HG03521 (cell line): ENCODE results near the gene ZNF322.

Source experiments
- ATAC-seq: cut with Tn5 transposase; IDR thresholded peaks from one replicate; pipeline ENCODE4 v1.9.1; 2021; ENCODE audit warnings: mild to moderate bottlenecking, moderate library complexity; ENCODE audit not compliant: unreplicated experiment

ZNF322 gene

DNA sequence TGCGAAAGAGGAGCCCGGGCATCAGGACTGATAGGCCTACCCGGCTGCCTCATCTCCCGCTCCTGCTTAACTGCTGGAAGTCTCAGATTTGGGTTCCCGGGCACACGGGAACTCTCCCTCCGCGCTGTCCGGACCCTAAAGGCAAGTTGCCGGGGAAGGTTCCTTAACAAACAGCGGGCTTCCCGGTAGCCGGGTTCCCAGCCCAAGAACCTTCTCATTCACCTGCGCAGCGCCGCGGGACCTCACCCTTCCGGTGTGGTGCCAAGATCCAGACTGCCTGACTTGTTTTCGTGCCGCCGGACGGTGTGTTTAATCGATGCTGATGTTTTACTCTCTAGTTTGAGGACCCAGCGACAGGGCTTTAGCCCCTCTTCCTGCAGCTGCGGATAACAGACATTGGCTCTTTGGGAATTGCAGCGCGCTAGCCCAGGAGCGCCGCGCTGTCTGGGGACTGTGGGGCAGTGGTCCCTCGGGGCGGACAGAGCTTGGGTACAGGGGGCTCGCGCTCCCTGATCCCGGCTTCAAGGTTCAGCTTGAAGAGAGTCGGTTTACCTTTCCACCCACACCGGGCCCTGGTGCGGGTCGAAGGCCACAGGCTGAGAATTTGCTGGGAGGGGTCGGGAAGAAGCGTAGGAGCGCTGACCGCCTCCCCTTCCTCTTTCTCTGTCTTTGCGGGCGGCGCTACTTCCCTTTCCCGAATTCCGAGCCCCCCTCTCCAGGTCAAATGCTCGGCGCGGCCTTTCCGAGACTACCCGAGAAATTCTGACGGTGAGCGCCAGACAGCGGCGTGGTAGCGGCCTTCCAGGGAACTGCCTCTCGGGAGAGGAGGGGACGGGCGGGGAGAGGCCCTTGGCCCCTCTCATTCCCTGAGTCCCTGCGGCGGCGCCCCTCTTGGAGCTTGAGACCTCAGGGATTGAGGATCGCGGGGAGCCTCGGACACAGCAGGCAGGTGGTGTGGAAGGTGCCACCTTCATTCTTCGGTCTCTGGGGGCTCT is 45.6 kb downstream of the ZNF322 start:
- ATAC-seq: no peak

DNA sequence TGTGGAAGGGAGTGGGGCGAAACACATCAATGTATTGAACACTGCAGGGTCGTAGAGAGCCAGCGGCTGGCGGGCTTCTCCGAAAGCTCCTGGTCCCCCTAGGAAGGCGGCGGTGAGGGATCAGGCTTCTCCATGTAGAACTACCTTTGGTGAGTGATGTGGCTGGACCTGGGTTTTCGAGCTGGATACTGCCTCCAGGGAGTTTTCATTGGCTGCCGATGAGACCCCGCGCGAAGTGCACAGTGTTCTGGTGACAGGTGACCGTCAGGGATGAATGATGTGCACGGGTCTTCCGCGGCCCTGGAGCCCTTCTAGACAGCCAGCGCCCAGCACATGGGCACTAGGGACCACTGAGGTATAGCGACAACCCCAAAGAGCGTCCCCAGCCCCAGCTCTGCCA is 46.3 kb downstream of the ZNF322 start:
- no peak for ATAC-seq

DNA sequence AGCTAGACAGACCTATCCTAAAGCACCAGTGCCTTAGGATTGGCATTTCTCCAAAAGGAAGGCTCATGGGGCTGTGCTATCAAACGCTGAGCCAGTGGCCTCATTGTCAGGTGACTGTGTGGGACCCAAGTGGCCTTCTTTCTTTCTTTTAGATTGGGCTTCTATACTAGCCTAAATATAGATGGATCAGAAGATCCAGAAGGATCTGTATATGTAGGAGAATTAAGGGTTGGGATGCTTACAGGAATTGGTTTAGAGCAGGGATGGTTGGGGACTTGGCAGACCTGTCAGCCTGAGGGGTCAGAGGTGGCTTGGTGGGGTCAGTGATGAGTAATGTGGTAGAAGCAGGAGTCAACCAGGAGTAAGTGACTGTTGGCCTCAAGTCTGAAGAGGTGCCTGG is 47.9 kb downstream of the ZNF322 start:
- no peak for ATAC-seq

DNA sequence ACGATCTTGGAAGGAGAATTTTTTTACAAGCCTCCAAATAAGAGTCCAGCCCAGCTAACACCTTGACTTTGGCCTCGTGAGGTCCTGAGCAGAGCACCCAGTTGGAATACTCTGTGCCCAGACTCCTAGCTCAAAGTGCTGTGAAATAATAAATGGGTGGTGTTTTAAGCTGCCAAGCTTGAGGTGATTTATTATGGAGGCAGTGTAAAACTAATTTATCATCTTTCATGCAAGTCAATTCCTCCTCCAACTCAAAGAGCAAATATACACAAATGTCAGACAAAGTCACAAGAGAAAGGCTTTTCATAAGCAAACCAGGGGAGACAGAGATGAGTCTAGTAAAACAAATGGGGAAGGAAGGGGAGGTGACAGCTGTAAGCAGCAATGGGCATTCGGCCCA is 50.1 kb downstream of the ZNF322 start:
- no peak for ATAC-seq

DNA sequence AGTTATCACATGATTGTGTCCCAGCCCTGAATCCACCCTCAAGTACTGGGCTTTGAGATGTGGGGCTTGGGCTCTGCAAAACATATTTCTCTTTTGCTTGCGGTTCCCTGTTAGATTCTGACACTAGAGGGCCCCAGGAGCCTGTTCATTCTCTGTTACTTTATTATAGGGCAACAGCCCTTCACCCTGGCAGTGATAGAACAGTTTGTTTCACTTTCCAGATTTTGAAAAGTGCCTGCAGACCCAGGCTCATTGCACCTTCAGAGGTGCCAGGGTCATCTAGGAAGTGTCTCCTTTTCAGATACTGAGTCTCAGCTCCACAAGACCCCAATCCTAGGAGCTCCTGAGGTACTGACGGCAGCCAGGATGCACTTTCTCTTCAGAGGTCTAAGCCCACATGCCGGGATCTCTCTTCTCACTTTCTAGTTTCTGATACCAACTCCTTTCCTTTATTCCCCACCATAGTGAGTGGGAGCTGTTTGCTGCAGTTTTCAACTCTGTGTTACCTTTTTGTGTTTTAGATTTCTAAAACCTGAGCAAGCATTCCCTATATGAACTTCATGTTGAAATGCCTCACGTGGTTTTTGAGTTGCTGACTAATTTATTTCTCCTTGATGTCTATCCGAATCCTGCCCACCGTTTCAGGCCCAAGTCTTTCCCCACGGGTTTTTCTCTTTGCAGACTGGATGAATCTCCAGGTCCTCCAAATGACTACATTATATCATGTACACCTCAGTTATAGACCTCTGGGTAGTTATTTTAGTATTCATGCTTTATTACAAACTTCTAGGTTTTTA is 51.9 kb downstream of the ZNF322 start:
- ATAC-seq: no peak

DNA sequence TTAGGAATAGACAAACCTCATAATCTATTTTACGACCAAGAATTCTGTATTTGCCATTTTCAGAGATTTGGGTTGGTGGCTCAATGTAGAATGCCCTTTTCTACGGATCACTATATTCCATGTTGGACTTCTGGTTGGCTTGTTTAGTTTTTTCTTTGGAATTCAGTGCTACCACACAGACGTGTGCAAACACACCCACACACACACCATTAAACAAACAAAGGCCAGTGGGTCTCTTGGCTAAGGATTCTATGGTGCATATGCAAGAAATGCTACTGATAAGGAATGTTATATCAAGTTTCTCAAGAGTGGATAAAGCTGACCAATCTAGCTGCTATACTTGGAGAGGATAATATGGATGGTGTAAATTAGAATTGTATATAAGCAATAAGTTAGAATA is 54.7 kb downstream of the ZNF322 start:
- no peak for ATAC-seq

DNA sequence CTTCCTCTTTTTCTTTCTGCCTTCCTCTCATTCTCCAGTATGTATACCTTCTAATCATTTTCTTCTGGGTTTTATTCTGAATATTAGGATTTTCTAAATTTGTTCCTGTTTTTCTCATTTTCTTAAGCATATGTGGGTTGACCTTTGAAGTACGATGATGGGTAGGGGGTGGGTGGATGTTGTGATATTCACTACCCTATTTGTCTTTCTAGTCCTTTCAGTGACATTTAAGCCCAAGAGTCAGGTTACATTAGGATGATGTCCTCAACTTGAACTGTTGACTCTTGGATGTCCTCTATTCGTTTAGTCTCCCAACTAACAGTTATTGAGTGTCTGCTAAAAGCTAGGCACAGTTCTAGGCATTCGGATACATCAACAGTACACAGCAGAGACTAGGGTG is 55.5 kb downstream of the ZNF322 start:
- no peak for ATAC-seq

DNA sequence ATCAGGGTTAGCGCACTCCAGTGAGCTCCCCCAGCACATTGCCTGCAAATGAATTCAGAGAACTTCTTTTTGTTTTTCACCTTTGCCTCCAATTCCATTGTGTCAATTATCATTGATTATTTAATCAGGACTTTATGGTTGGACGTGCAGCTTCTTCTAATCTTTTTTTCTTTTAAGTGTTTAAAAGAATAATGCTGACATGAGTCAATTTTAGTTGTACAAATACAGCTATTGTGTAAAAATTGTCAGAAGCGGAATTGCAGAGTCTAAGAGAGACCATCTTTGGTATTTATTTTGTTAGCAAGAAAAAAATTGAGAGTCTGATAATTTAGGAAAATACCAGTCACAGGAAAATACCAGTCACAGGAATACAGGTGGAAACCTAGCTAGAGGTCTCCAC is 57.3 kb downstream of the ZNF322 start:
- ATAC-seq: no peak

DNA sequence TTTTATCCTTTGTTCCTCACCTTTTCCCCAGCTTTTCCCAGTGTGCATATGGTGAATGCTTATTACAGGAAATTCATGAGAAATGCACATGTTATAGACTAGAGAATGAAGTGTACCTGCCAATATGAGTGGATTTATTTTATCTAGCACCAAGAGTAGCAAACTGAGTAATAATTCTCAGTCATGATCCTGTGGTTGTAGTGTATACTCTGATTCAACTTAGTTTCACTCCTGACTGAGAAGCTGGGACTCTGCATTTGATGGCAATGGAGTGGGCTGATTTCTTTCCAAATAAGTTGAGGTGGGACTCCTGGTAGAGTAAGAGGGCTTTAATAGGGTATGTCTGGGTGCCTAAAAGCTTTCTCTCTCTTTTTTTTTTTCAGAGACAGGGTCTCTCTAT is 58.8 kb downstream of the ZNF322 start:
- ATAC-seq: no peak

DNA sequence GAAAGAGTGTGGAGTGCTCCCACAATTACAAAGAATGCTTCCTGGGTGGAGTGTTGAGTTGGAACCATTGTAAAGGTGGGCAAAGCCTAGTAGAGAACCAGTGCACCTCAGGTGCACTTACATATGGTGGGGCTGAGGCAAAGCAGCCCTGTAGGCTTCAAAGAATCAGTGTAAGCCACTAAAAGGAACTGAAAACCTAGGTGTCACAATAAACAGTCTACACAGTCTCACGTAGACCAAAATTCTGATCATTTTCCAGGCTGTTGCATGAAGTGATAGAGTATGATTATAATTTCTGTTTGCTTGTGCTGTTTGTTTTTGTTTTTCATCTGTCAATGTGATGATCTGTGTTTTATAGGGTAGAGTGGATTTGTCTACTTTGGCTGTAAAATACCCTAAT is 60.0 kb downstream of the ZNF322 start:
- ATAC-seq: no peak

DNA sequence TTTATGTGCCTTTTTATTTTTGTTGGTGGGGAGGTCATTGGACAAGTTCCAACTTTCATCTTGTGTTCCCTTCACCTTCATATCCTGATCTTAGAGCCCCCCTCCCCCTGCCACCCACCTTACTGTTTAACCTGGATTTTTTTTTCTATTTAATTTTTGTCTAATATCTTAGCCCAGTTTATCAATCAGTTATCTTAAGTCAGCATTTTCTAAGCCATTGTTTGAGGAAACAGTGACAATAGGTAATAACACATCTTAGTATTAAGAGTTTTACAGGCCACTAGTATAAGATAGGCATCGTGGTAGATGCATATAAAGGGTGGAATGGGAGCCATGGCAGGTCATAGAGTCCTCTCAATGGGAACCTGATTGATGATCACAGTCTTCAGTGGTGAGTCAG is 60.4 kb downstream of the ZNF322 start:
- no peak for ATAC-seq

DNA sequence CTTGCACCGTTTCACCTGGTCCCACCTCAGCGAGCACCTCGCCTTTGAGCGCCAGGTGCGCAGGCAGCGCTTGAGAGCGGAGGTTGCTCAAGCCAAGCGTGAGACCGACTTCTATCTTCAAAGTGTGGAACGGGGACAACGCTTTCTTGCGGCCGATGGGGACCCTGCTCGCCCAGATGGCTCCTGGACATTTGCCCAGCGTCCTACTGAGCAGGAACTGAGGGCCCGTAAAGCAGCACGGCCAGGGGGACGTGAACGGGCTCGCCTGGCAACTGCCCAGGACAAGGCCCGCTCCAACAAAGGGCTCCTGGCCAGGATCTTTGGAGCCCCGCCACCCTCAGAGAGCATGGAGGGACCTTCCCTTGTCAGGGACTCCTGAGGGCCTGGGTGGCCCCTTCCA is 61.3 kb downstream of the ZNF322 start:
- no peak for ATAC-seq

DNA sequence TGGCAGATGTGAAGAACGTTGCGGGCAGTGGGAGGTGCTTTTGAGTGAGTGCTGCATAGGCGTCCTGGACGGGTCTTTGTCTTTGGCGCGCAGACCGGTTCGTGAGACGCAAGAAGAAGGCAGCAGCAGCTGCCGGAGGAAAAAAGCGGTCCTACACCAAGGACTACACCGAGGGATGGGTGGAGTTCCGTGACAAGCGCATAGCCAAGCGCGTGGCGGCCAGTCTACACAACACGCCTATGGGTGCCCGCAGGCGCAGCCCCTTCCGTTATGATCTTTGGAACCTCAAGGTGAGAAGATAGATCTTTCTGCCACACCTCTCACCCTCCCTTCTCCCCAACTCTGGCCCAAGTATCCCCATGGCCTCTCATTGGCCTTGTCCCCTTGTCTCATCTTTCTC is 61.7 kb downstream of the ZNF322 start:
- no peak for ATAC-seq

DNA sequence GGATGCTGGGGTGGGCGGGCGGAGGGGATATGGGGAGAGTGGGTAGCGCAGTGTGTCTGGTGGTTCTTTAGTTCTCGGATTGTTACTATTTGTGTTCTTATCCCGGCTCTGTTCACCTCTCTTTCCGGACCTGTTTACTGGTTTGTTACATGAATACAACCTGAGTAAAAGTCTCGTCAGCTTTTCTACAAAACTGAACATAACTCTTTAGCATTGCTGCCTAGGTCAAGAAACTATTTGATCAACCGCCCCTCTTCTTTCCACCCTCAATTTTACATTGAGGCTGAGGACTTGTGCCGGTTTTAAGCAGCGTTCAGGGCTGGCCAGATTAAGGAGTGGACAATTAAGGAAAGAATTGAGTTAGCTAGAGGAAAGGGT is 62.2 kb downstream of the ZNF322 start:
- no peak for ATAC-seq

DNA sequence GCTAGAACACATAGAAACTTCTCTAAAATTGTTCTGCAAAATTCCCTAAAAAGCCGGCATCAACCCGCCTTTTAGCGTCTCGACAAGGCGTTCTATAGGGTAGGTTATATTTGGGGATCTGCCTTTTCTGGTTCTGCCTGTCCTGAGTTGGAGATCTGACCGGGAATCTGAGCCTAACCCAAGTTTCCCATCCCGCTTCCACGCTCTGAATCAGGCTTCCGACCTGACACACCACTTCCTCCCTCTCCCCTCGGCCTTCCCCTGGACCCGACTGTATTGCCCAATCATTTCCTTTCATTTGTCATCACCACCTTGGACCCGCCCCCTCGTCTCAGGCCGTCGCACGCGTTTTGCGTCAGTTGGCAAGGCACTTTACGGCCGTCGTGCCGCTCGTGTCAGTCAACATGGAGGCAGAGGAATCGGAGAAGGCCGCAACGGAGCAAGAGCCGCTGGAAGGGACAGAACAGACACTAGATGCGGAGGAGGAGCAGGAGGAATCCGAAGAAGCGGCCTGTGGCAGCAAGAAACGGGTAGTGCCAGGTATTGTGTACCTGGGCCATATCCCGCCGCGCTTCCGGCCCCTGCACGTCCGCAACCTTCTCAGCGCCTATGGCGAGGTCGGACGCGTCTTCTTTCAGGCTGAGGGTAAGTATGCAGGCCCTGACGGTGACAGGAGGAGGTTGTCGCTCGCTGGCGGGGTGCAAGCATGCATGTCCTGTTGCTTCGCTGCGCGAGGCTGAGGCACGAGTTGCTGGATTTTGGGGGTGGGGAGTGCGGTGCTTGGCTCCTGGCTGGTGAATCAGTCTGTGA is 62.8 kb downstream of the ZNF322 start, which contains the start of gene ABT1:
ABT1 (plus strand) TSS at position 375 of the 810 bp plus-strand sequence; CDS start at position 405, 30 bp downstream.
- ATAC-seq: peak; percentile 79

DNA sequence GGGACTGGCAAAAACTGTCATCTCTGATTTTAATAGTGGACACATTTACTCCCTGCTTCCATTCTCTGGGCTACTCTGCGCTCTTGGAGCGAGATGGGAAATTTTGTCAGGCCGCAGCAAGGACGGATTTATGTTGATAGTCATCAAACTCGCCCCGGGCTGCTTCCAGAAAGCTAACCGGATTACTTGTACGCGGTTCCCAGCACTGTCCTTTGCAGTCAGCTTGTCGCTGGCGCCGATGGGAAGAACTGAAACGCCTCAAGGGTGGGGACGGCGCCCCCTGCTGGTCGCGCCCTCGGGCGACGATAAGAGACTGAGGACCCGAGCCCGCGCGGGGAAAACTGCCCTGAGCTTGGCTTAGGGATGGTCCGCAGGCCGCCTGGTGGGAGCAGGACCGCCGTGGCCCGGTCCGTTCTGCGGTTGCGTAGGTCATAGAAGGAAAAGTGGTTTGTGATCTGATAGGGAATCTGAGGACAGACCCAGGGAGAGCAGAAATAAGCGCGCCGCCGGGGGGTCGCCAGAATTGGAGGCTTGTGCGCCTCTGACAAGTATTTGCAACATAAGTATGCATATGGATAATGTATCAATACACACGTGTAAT is 63.8 kb downstream of the ZNF322 start:
- peak; percentile 46 for ATAC-seq

DNA sequence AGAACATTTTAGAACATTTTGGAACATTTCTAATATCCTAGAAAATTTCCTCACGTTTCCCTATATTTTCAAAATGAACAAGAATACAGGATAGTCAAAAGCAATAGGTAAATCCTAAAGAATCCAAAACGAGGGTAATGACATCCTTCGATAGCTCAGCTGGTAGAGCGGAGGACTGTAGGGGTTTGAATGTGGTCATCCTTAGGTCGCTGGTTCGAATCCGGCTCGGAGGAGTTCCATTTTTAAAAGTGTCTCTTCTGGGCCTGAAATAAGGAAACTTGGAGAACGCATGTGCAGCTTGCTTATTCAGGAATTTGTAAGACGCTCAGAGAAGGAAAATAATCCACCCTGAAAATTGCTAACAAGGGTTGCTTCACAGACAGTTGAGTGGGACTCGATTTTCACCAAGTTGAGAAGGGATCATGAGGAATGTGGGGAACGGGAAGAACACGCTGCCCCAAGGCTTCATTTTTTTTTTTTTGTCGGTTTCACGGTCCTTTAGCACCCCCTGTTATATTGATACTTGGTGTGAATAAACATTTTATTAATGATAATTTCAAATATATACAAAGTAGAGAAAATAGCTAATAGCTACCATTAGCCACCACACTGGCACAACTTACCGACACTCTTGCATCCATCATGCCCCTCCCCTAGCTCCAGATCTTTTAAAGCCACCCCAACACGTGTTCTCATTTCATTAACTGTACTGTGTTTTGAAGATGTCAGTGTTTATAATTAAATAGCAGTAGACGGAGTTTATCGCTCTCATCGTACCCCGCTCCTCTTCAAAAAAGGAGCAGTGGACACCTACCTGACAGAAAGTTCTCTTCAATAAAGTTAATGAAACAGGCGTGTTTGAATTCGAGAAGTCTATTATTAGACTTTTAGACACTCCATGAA is 64.6 kb downstream of the ZNF322 start:
- no peak for ATAC-seq

DNA sequence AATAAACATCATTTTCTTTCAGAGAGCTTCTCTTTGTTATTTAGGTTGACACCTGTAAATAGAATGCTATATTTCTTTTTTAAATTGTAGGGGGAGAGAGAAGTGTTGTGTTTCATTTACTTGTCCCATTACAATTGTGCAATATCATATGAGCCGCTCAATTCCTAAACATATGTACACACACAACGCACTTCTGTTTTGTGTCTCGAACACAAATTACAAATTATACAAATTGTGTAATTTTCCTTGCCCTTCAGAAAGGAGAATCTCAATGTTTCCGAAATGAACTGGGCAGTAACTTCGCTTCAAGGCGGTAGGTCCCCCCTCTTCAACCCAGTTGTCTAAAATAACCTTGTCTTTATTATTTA is 65.4 kb downstream of the ZNF322 start:
- no peak for ATAC-seq

DNA sequence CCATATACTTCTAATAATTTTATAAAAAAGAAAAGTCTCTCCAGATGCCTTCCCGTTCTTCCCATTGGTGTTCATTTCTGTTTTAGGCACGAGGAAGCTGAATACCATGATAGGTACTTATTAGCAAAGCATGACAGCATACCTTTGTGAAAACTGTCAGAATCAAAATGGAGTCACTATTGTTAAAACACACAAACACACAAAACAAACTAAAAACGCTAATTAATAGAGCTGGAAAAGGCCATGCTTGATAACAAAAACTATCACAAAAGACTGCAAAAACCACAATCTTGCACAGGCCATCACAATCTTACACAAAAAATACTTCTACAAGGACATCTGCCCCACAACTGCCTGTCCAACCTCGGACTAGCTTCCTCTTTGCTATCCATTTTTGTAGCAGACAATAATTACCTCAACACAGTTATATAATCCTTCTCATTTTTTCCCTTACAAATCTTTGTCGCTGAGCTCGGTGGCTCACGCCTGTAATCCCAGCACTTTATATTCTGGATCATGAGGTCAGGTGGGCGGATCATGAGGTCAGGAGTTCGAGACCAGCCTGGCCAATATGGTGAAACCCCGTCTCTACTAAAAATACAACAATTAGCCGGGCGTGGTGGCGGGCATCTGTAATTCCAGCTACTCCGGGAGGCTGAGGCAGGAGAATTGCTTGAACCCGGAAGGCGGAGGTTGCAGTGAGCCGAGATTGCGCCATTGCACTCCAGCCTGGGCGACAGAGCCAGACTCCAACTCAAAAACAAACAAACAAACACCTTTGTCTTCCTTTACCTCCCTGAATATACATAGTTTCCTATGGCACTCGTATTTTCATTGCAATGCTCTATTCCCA is 66.0 kb downstream of the ZNF322 start:
- no peak for ATAC-seq
